HG03439 (cell line): ENCODE data around the gene NOL3.
"Not testable (repeated sequence)": the region's sequence is repeated elsewhere in the genome, so short reads cannot be mapped to it uniquely, and the experiment has no call there.

Experiments
- ATAC-seq: cut with Tn5 transposase; IDR thresholded peaks from one replicate; pipeline ENCODE4 v1.9.1; 2021; ENCODE audit warnings: mild to moderate bottlenecking, moderate library complexity; ENCODE audit not compliant: unreplicated experiment

The NOL3 gene

GRCh38 chr16:67170168-67170948 lies at the start of gene NOL3:
TSS of gene NOL3 (plus strand) at chr16:67170538.
- ATAC-seq: peak; percentile 45

- not testable (repeated sequence) for ATAC-seq
Observed at GRCh38 chr16:67122799-67123198, 47.5 kb upstream of the NOL3 start.

- no peak for ATAC-seq
Observed at GRCh38 chr16:67128417-67128816, 41.9 kb upstream of the NOL3 start.

GRCh38 chr16:67128887-67129286 lies 41.5 kb upstream of the NOL3 start:
- ATAC-seq: no peak

- no peak for ATAC-seq
Observed at GRCh38 chr16:67129422-67129821, 40.9 kb upstream of the NOL3 start.

GRCh38 chr16:67137605-67138004 lies 32.7 kb upstream of the NOL3 start:
- no peak for ATAC-seq

GRCh38 chr16:67141391-67141790 lies 28.9 kb upstream of the NOL3 start:
- ATAC-seq: no peak

GRCh38 chr16:67142342-67142741 lies 28.0 kb upstream of the NOL3 start:
- ATAC-seq: no peak

GRCh38 chr16:67144943-67145342 lies 25.4 kb upstream of the NOL3 start:
- no peak for ATAC-seq

- no peak for ATAC-seq
Observed at GRCh38 chr16:67145746-67146145, 24.6 kb upstream of the NOL3 start.

GRCh38 chr16:67146523-67147357 lies 23.6 kb upstream of the NOL3 start:
- no peak for ATAC-seq

- ATAC-seq: no peak
Observed at GRCh38 chr16:67147437-67148140, 22.7 kb upstream of the NOL3 start.

GRCh38 chr16:67148221-67148620 lies 22.1 kb upstream of the NOL3 start:
- no peak for ATAC-seq

GRCh38 chr16:67148656-67149275 lies 21.6 kb upstream of the NOL3 start:
- ATAC-seq: no peak

GRCh38 chr16:67149276-67150046 lies 20.9 kb upstream of the NOL3 start:
- ATAC-seq: no peak

- no peak for ATAC-seq
Observed at GRCh38 chr16:67150047-67150832, 20.1 kb upstream of the NOL3 start.

GRCh38 chr16:67150833-67151396 lies 19.4 kb upstream of the NOL3 start, which contains the start of gene B3GNT9:
TSS of gene B3GNT9 (minus strand) at chr16:67150998. CDS start at chr16:67150485, 513 bp downstream.
- ATAC-seq: peak; percentile 39

- no peak for ATAC-seq
Observed at GRCh38 chr16:67151431-67152097, 18.8 kb upstream of the NOL3 start.
